HG02623 (cell line): ENCODE results near the gene SAMHD1.
"Not testable (repeated sequence)": the region's sequence is repeated elsewhere in the genome, so short reads cannot be mapped to it uniquely, and the experiment has no call there.

Experiments
- ATAC-seq: cut with Tn5 transposase; IDR thresholded peaks from one replicate; pipeline ENCODE4 v1.9.1; 2021; ENCODE audit warnings: moderate library complexity; ENCODE audit not compliant: unreplicated experiment

The SAMHD1 gene

GRCh38 chr20:36917943-36918342 is 33.6 kb downstream of the SAMHD1 start:
- ATAC-seq: no peak

GRCh38 chr20:36917240-36917639 is 34.3 kb downstream of the SAMHD1 start:
- ATAC-seq: no peak

- no peak for ATAC-seq
Observed at GRCh38 chr20:36916199-36916598, 35.3 kb downstream of the SAMHD1 start.

- ATAC-seq: no peak
Observed at GRCh38 chr20:36908603-36909002, 42.9 kb downstream of the SAMHD1 start.

GRCh38 chr20:36906086-36906485 is 45.4 kb downstream of the SAMHD1 start:
- ATAC-seq: not testable (repeated sequence)

- not testable (repeated sequence) for ATAC-seq
Observed at GRCh38 chr20:36905566-36905965, 45.9 kb downstream of the SAMHD1 start.

- no peak for ATAC-seq
Observed at GRCh38 chr20:36904690-36905089, 46.8 kb downstream of the SAMHD1 start.

- no peak for ATAC-seq
Observed at GRCh38 chr20:36895036-36895435, 56.5 kb downstream of the SAMHD1 start.

- no peak for ATAC-seq
Observed at GRCh38 chr20:36893801-36894200, 57.7 kb downstream of the SAMHD1 start.

GRCh38 chr20:36891211-36891610 is 60.3 kb downstream of the SAMHD1 start:
- ATAC-seq: no peak

GRCh38 chr20:36890586-36890985 is 60.9 kb downstream of the SAMHD1 start:
- ATAC-seq: no peak

GRCh38 chr20:36888880-36889516 is 62.5 kb downstream of the SAMHD1 start:
- ATAC-seq: no peak

- no peak for ATAC-seq
Observed at GRCh38 chr20:36887752-36888090, 63.8 kb downstream of the SAMHD1 start.

GRCh38 chr20:36886859-36887751 is 64.4 kb downstream of the SAMHD1 start:
- ATAC-seq: no peak

GRCh38 chr20:36885356-36885755 is 66.2 kb downstream of the SAMHD1 start:
- no peak for ATAC-seq

GRCh38 chr20:36883977-36884535 is 67.5 kb downstream of the SAMHD1 start:
- ATAC-seq: no peak

GRCh38 chr20:36881888-36882287 is 69.6 kb downstream of the SAMHD1 start:
- ATAC-seq: no peak

- no peak for ATAC-seq
Observed at GRCh38 chr20:36881331-36881730, 70.2 kb downstream of the SAMHD1 start.

- ATAC-seq: no peak
Observed at GRCh38 chr20:36880741-36881250, 70.7 kb downstream of the SAMHD1 start.

- ATAC-seq: no peak
Observed at GRCh38 chr20:36878941-36879340, 72.6 kb downstream of the SAMHD1 start.

- ATAC-seq: no peak
Observed at GRCh38 chr20:36876473-36876833, 75.1 kb downstream of the SAMHD1 start.
